ENCODE data around the gene NEK9. TPM values are rescaled to one million over a fixed set of nuclear protein-coding genes. Genes with fewer than 3 reads are reported as not detected.

NEK9 gene
- total RNA-seq, 1 experiment from 2014 or later: 56.5 TPM

- no peaks in the 10 kb centered on the region for H3K4me1 ChIP-seq (ENCODE audit: insufficient read depth, low read length)
- H4K5ac ChIP-seq (ENCODE audit: insufficient read length, low read depth, low read length): no peak overlapping the region
- H3K4me2 ChIP-seq (ENCODE audit: insufficient read depth, insufficient read length, low read length): no peak overlapping the region
- H3K14ac ChIP-seq (ENCODE audit: insufficient read depth, low read length): no peak overlapping the region
- no peak for DNase-seq
- H4K20me1 ChIP-seq (ENCODE audit: control insufficient read depth, insufficient read depth, insufficient read length): no peaks in the 10 kb centered on the region
- H3K23me2 ChIP-seq (ENCODE audit: insufficient read length, low read depth, low read length, poor library complexity, severe bottlenecking): peaks cover 3% of the 10 kb centered on the region
- peaks cover 0 to 22% (median 10%) of the 10 kb centered on the region in 3 experiments; a peak in 5 of 7 replicates for H3K36me3 Mint-ChIP-seq (ENCODE audit: insufficient read depth in 1 of 3, low read depth in 3 of 3)
- no peak overlapping the region for H3T11ph ChIP-seq (ENCODE audit: low read length)
- H2BK15ac ChIP-seq (ENCODE audit: low read depth, low read length): no peak overlapping the region
- H2AK5ac ChIP-seq (ENCODE audit: insufficient read length, low read length): no peak overlapping the region
- no peaks in the 10 kb centered on the region for H3K79me2 ChIP-seq (ENCODE audit: insufficient read depth, low read length)
- TF ChIP-seq CTCF (conservative IDR thresholded peaks at IDR 0.05): no peak
- H3K18ac ChIP-seq (ENCODE audit: insufficient read length, low read depth, low read length): no peak overlapping the region
- H3K27ac ChIP-seq (ENCODE audit: insufficient read length, low read depth, low read length): no peak overlapping the region
- no peaks in the 10 kb centered on the region; a peak in 1 of 4 replicates for H3K4me1 Mint-ChIP-seq
- H3K27me3 Mint-ChIP-seq (ENCODE audit: low read depth): no peaks in the 10 kb centered on the region
- H4K8ac ChIP-seq (replicated peaks; ENCODE audit: insufficient read length, low read depth, low read length): no peak overlapping the region
- no peak overlapping the region for H4K91ac ChIP-seq (ENCODE audit: insufficient read length, low read depth, low read length)
- no peak overlapping the region for H3K9ac ChIP-seq (ENCODE audit: extremely low read depth, insufficient read length, low read length)
- H3K9me3 ChIP-seq (ENCODE audit: control insufficient read depth, low read depth, low read length): no peaks in the 10 kb centered on the region
- H3K27ac Mint-ChIP-seq: peak overlapping the region in 1 of 3 experiments; percentile 37; a peak in 2 of 7 replicates
- no peak overlapping the region for H2BK20ac ChIP-seq (ENCODE audit: low read depth, low read length, poor library complexity, severe bottlenecking)
- no peak overlapping the region for H2AFZ ChIP-seq (ENCODE audit: low read length)
- no peak overlapping the region for H3K4me3 Mint-ChIP-seq
- no peak overlapping the region for H2BK5ac ChIP-seq (ENCODE audit: insufficient read length, low read length)
- no peaks in the 10 kb centered on the region for H3K79me1 ChIP-seq (ENCODE audit: insufficient read depth, low read depth, low read length, poor library complexity, severe bottlenecking)
- no peak overlapping the region for H2BK120ac ChIP-seq (ENCODE audit: low read depth, low read length, poor library complexity, severe bottlenecking)
- no peak overlapping the region for H3K4ac ChIP-seq (ENCODE audit: low read depth, low read length)
- no peak overlapping the region for H2BK12ac ChIP-seq (ENCODE audit: insufficient read length, low read depth, low read length)
- no peaks in the 10 kb centered on the region; a peak in 1 of 5 replicates for H3K9me3 Mint-ChIP-seq
- H3K27me3 ChIP-seq (ENCODE audit: insufficient read depth, low read length): no peaks in the 10 kb centered on the region
- no peak overlapping the region for H3K56ac ChIP-seq (ENCODE audit: insufficient read length, low read depth, low read length)
- no peak overlapping the region for H3K23ac ChIP-seq (ENCODE audit: insufficient read length, low read depth, low read length)
- no CpG with 5 or more reads among the region's 5 CpGs for WGBS (ENCODE audit: extremely low coverage, insufficient read length, low lambda C conversion rate)
These were observed 73.2 kb downstream of the NEK9 start for GRCh38 chr14:75053396-75054291.
